ENCODE data around the gene SH3GL1.

The SH3GL1 gene

GRCh38 chr19:4396949-4397783 lies 3.2 kb downstream of the SH3GL1 start:
- no peak for DNase-seq (ENCODE audit: low read depth)

- no peak for DNase-seq (ENCODE audit: low read depth)
Observed at GRCh38 chr19:4393947-4394590, 6.3 kb downstream of the SH3GL1 start.

- DNase-seq (ENCODE audit: low read depth) = no peak
Observed at GRCh38 chr19:4391701-4392483, 8.5 kb downstream of the SH3GL1 start.

GRCh38 chr19:4391306-4391693 lies 9.0 kb downstream of the SH3GL1 start:
- DNase-seq (ENCODE audit: low read depth) = no peak

- no peak for DNase-seq (ENCODE audit: low read depth)
Observed at GRCh38 chr19:4390567-4391305, 9.6 kb downstream of the SH3GL1 start.

- DNase-seq (ENCODE audit: low read depth) = no peak
Observed at GRCh38 chr19:4390017-4390566, 10.3 kb downstream of the SH3GL1 start.

- no peak for DNase-seq (ENCODE audit: low read depth)
Observed at GRCh38 chr19:4389511-4390016, 10.8 kb downstream of the SH3GL1 start.

GRCh38 chr19:4389064-4389375 lies 11.3 kb downstream of the SH3GL1 start:
- DNase-seq (ENCODE audit: low read depth) = no peak

- no peak for DNase-seq (ENCODE audit: low read depth)
Observed at GRCh38 chr19:4388337-4389063, 11.8 kb downstream of the SH3GL1 start.

- no peak for DNase-seq (ENCODE audit: low read depth)
Observed at GRCh38 chr19:4386041-4386782, 14.1 kb downstream of the SH3GL1 start.

- no peak for DNase-seq (ENCODE audit: low read depth)
Observed at GRCh38 chr19:4385291-4386040, 14.9 kb downstream of the SH3GL1 start.

GRCh38 chr19:4380254-4380727 lies 20.1 kb downstream of the SH3GL1 start:
- DNase-seq (ENCODE audit: low read depth) = peak; percentile 52

- no peak for DNase-seq (ENCODE audit: low read depth)
Observed at GRCh38 chr19:4379383-4380253, 20.7 kb downstream of the SH3GL1 start.

- no peak for DNase-seq (ENCODE audit: low read depth)
Observed at GRCh38 chr19:4378886-4379285, 21.5 kb downstream of the SH3GL1 start.

GRCh38 chr19:4376991-4377781 lies 23.2 kb downstream of the SH3GL1 start:
- no peak for DNase-seq (ENCODE audit: low read depth)

- no peak for DNase-seq (ENCODE audit: low read depth)
Observed at GRCh38 chr19:4376671-4376990, 23.7 kb downstream of the SH3GL1 start.

GRCh38 chr19:4376028-4376670 lies 24.2 kb downstream of the SH3GL1 start:
- DNase-seq (ENCODE audit: low read depth) = no peak

Measured in activated T-helper 1 cell treated with Interleukin-2 at 50 U/mL for 16 hours (primary cell).